ENCODE results near the gene TRIP13. TPM values are rescaled to one million over a fixed set of nuclear protein-coding genes. Genes with fewer than 3 reads are reported as not detected.
"Not testable (repeated sequence)": the region's sequence is repeated elsewhere in the genome, so short reads cannot be mapped to it uniquely, and the experiment has no call there.

The TRIP13 gene
- total RNA-seq (2014; rRNA removed; shearing (Covaris generic); ENCODE audit: low replicate concordance), result 73.4 and 82.0 TPM in 2 replicates

- DNase-seq, result peak; percentile 90
- H3K27me3 ChIP-seq, result no peaks in the 10 kb centered on the region
- peak within 1 kb of the TSS; percentile 99 for H3K4me3 ChIP-seq
- H3K9me3 ChIP-seq, result no peaks in the 10 kb centered on the region
- H3K36me3 ChIP-seq, result peaks cover 82% of the 10 kb centered on the region
Measured at GRCh38 chr5:892394-893136, at the start of gene TRIP13, which contains the start of gene BRD9. TSS of gene TRIP13 (plus strand) at chr5:892884. CDS start at chr5:892999, 115 bp downstream. TSS of gene BRD9 (minus strand) at chr5:892801. CDS start at chr5:892657, 144 bp downstream.

GRCh38 chr5:843371-843770 lies 49.3 kb upstream of the TRIP13 start:
- H3K4me3 ChIP-seq, H3K27me3 ChIP-seq, H3K36me3 ChIP-seq, H3K9me3 ChIP-seq, DNase-seq: not testable (repeated sequence)

GRCh38 chr5:843926-844325 lies 48.8 kb upstream of the TRIP13 start:
- not testable (repeated sequence) for DNase-seq, H3K27me3 ChIP-seq, H3K36me3 ChIP-seq, H3K9me3 ChIP-seq, H3K4me3 ChIP-seq

- DNase-seq, H3K4me3 ChIP-seq, H3K27me3 ChIP-seq, H3K36me3 ChIP-seq, H3K9me3 ChIP-seq: not testable (repeated sequence)
Measured at GRCh38 chr5:844426-844825, 48.3 kb upstream of the TRIP13 start.

GRCh38 chr5:845031-845675 lies 47.5 kb upstream of the TRIP13 start:
- not testable (repeated sequence) for H3K36me3 ChIP-seq, H3K9me3 ChIP-seq, DNase-seq

GRCh38 chr5:845676-846601 lies 46.7 kb upstream of the TRIP13 start:
- H3K27me3 ChIP-seq, H3K36me3 ChIP-seq, H3K4me3 ChIP-seq, H3K9me3 ChIP-seq, DNase-seq: not testable (repeated sequence)

More at GRCh38 chr5:845031-845675, 47.5 kb upstream of the TRIP13 start:
- not testable (repeated sequence) for H3K4me3 ChIP-seq, H3K27me3 ChIP-seq

- not testable (repeated sequence) for H3K4me3 ChIP-seq, H3K27me3 ChIP-seq, DNase-seq, H3K9me3 ChIP-seq, H3K36me3 ChIP-seq
Measured at GRCh38 chr5:846602-847091, 46.0 kb upstream of the TRIP13 start.

- H3K9me3 ChIP-seq, H3K4me3 ChIP-seq, DNase-seq, H3K27me3 ChIP-seq, H3K36me3 ChIP-seq: not testable (repeated sequence)
Measured at GRCh38 chr5:847212-847611, 45.5 kb upstream of the TRIP13 start.

- H3K27me3 ChIP-seq, DNase-seq, H3K4me3 ChIP-seq: not testable (repeated sequence)
Measured at GRCh38 chr5:847736-848135, 44.9 kb upstream of the TRIP13 start.

GRCh38 chr5:848671-849111 lies 44.0 kb upstream of the TRIP13 start:
- H3K9me3 ChIP-seq, result no peaks in the 10 kb centered on the region
- DNase-seq, result no peak
- no peak overlapping the region for H3K4me3 ChIP-seq
- peaks cover 9% of the 10 kb centered on the region; the same call in 1 of the 2 replicates for H3K27me3 ChIP-seq
- H3K36me3 ChIP-seq, result no peaks in the 10 kb centered on the region

More at GRCh38 chr5:847736-848135, 44.9 kb upstream of the TRIP13 start:
- H3K36me3 ChIP-seq, H3K9me3 ChIP-seq: not testable (repeated sequence)

- peaks cover 9% of the 10 kb centered on the region; the same call in 1 of the 2 replicates for H3K27me3 ChIP-seq
- no peak overlapping the region for H3K4me3 ChIP-seq
- H3K9me3 ChIP-seq, result no peaks in the 10 kb centered on the region
- H3K36me3 ChIP-seq, result no peaks in the 10 kb centered on the region
- no peak for DNase-seq
Measured at GRCh38 chr5:849651-850301, 42.9 kb upstream of the TRIP13 start.

- peaks cover 9% of the 10 kb centered on the region; the same call in 1 of the 2 replicates for H3K27me3 ChIP-seq
- no peak for DNase-seq
- H3K9me3 ChIP-seq, result no peaks in the 10 kb centered on the region
- no peaks in the 10 kb centered on the region for H3K36me3 ChIP-seq
- H3K4me3 ChIP-seq, result no peak within 1 kb of the TSS
Measured at GRCh38 chr5:850511-851006, 42.1 kb upstream of the TRIP13 start, which contains the start of gene ZDHHC11. TSS of gene ZDHHC11 (minus strand) at chr5:850986. CDS start at chr5:850602, 384 bp downstream.

- no peak for DNase-seq
- Histone ChIP-seq H3K4me3 (no peak overlapping the region), H3K27me3 (peaks cover 9% of the 10 kb centered on the region; the same call in 1 of the 2 replicates), H3K36me3 (no peaks in the 10 kb centered on the region), H3K9me3 (no peaks in the 10 kb centered on the region)
Measured at GRCh38 chr5:851076-851475, 41.6 kb upstream of the TRIP13 start.

- no peak for DNase-seq
- no peaks in the 10 kb centered on the region for H3K36me3 ChIP-seq
Measured at GRCh38 chr5:851553-851952, 41.1 kb upstream of the TRIP13 start.

GRCh38 chr5:852018-852417 lies 40.7 kb upstream of the TRIP13 start:
- DNase-seq, result no peak
- Histone ChIP-seq H3K4me3 (no peak overlapping the region), H3K36me3 (no peaks in the 10 kb centered on the region), H3K27me3 (peaks cover 9% of the 10 kb centered on the region; the same call in 1 of the 2 replicates), H3K9me3 (no peaks in the 10 kb centered on the region)

More at GRCh38 chr5:851553-851952, 41.1 kb upstream of the TRIP13 start:
- Histone ChIP-seq H3K4me3 (no peak overlapping the region), H3K9me3 (no peaks in the 10 kb centered on the region), H3K27me3 (peaks cover 9% of the 10 kb centered on the region; the same call in 1 of the 2 replicates)

All from MG63 (cell line).